ENCODE data around the gene SUPT20H.

DNA sequence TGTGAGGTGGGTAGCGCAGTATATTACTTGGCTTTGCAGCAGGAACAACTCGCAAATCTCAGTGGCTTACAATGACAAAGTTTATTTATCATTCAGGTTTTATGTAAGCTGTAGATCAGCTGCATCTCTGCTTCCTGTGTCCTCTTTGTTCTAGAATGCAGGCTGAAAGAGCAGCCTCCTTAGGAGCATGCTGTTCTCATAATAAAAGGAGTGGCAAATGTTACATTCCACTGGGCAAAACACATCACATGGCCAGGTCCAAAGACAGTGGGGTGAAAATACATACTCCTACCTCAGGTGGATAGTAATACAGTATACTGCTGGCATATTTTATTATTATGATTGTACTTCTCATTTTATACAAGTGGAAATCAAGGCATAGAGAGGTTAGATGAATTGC lies 47.2 kb upstream of the SUPT20H start:
- TF ChIP-seq, protein P1, sequence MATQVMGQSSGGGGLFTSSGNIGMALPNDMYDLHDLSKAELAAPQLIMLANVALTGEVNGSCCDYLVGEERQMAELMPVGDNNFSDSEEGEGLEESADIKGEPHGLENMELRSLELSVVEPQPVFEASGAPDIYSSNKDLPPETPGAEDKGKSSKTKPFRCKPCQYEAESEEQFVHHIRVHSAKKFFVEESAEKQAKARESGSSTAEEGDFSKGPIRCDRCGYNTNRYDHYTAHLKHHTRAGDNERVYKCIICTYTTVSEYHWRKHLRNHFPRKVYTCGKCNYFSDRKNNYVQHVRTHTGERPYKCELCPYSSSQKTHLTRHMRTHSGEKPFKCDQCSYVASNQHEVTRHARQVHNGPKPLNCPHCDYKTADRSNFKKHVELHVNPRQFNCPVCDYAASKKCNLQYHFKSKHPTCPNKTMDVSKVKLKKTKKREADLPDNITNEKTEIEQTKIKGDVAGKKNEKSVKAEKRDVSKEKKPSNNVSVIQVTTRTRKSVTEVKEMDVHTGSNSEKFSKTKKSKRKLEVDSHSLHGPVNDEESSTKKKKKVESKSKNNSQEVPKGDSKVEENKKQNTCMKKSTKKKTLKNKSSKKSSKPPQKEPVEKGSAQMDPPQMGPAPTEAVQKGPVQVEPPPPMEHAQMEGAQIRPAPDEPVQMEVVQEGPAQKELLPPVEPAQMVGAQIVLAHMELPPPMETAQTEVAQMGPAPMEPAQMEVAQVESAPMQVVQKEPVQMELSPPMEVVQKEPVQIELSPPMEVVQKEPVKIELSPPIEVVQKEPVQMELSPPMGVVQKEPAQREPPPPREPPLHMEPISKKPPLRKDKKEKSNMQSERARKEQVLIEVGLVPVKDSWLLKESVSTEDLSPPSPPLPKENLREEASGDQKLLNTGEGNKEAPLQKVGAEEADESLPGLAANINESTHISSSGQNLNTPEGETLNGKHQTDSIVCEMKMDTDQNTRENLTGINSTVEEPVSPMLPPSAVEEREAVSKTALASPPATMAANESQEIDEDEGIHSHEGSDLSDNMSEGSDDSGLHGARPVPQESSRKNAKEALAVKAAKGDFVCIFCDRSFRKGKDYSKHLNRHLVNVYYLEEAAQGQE (IDR thresholded peaks at IDR 0.05; ENCODE audit: borderline replicate concordance) = no peak
- TF ChIP-seq, protein P2, sequence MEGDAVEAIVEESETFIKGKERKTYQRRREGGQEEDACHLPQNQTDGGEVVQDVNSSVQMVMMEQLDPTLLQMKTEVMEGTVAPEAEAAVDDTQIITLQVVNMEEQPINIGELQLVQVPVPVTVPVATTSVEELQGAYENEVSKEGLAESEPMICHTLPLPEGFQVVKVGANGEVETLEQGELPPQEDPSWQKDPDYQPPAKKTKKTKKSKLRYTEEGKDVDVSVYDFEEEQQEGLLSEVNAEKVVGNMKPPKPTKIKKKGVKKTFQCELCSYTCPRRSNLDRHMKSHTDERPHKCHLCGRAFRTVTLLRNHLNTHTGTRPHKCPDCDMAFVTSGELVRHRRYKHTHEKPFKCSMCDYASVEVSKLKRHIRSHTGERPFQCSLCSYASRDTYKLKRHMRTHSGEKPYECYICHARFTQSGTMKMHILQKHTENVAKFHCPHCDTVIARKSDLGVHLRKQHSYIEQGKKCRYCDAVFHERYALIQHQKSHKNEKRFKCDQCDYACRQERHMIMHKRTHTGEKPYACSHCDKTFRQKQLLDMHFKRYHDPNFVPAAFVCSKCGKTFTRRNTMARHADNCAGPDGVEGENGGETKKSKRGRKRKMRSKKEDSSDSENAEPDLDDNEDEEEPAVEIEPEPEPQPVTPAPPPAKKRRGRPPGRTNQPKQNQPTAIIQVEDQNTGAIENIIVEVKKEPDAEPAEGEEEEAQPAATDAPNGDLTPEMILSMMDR (IDR thresholded peaks at IDR 0.05; ENCODE audit: poor library complexity, severe bottlenecking) = no peak

All from neural cell (in vitro differentiated cells).